IMR-90 (cell line): ENCODE results near the gene LDAH. TPM values are rescaled to one million over a fixed set of nuclear protein-coding genes. Genes with fewer than 3 reads are reported as not detected.

Experiments used
- ATAC-seq: fragments of 200-7000 bp; cut with Tn5 transposase; 2 replicates; pipeline ENCODE4 v1.9.1; 2020; ENCODE audit warnings: low read depth, mild to moderate bottlenecking, moderate library complexity
- BruUV-seq: library from RNA; stranded (reverse); fragments of 400-500 nt; replicated peaks from 2 replicates; lab custom pipeline; 2021; lab: Mats Ljungman, UMichigan
- CTCF ChIA-PET: fragments of 300-600 bp; formaldehyde crosslinking; extraction: SDS; loops from one replicate; lab custom pipeline; 2021; ENCODE audit warnings: antibody characterized with exemption; lab: Yijun Ruan, JAX
- POLR2A ChIA-PET: fragments of 300-600 bp; sonication (Branson Sonifier 250); formaldehyde crosslinking; loops from one replicate; lab custom pipeline; 2022; ENCODE audit warnings: antibody characterized with exemption; ENCODE audit not compliant: unreplicated experiment; lab: Charles Lee
- DNase-seq: peaks from one replicate; pipeline ENCODE4 v3.0.0; 2013
- H2AFZ ChIP-seq: replicated peaks from 2 replicates; pipeline ENCODE3; 2013; ENCODE audit warnings: low read length, mild to moderate bottlenecking; ENCODE audit not compliant: poor library complexity
- H2AK5ac ChIP-seq: 2 replicates; pipeline ENCODE4 v1.6.1; 2013; ENCODE audit warnings: low read depth, low read length, inconsistent platforms
- H2AK9ac ChIP-seq: replicated peaks from 2 replicates; pipeline ENCODE3; 2013; ENCODE audit warnings: mild to moderate bottlenecking, low read depth, low read length, moderate library complexity; ENCODE audit not compliant: poor library complexity
- H2BK120ac ChIP-seq: 2 replicates; pipeline ENCODE4 v1.6.1; 2013; ENCODE audit warnings: low read depth, low read length, inconsistent platforms
- H2BK15ac ChIP-seq: 3 replicates; pipeline ENCODE4 v1.6.1; 2013; ENCODE audit warnings: low read depth, low read length, inconsistent platforms
- H2BK20ac ChIP-seq: 2 replicates; pipeline ENCODE4 v1.6.1; 2013; ENCODE audit warnings: low read depth, mild to moderate bottlenecking, inconsistent platforms, low read length, moderate library complexity
- H2BK5ac ChIP-seq: 2 replicates; pipeline ENCODE4 v1.6.1; 2013; ENCODE audit warnings: mild to moderate bottlenecking, low read depth, low read length, inconsistent platforms; ENCODE audit not compliant: poor library complexity, severe bottlenecking
- H3K14ac ChIP-seq: replicated peaks from 2 replicates; pipeline ENCODE4 v1.6.1; 2013; ENCODE audit warnings: low read depth, low read length, inconsistent platforms
- H3K18ac ChIP-seq: 2 replicates; pipeline ENCODE4 v1.6.1; 2013; ENCODE audit warnings: low read depth, low read length, control low read depth
- H3K23ac ChIP-seq: 2 replicates; pipeline ENCODE4 v1.6.1; 2013; ENCODE audit warnings: low read depth, low read length, inconsistent platforms
- H3K27ac ChIP-seq: 2 replicates; pipeline ENCODE4 v1.5.1; 2013; ENCODE audit warnings: mild to moderate bottlenecking, control low read depth, low read length; ENCODE audit not compliant: insufficient read depth
- H3K27me3 ChIP-seq: 2 replicates; pipeline ENCODE4 v1.6.1; 2013; ENCODE audit warnings: low read length; ENCODE audit not compliant: control insufficient read depth, insufficient read depth
- H3K36me3 ChIP-seq: 2 replicates; pipeline ENCODE4 v1.6.1; 2013; ENCODE audit warnings: low read length, mixed read lengths; ENCODE audit not compliant: control insufficient read depth, insufficient read depth
- H3K4ac ChIP-seq: 2 replicates; pipeline ENCODE4 v1.6.1; 2013; ENCODE audit warnings: low read depth, low read length, inconsistent platforms
- H3K4me1 ChIP-seq: 2 replicates; pipeline ENCODE4 v1.6.1; 2013; ENCODE audit warnings: low read length, mixed read lengths; ENCODE audit not compliant: control insufficient read depth, insufficient read depth
- H3K4me2 ChIP-seq: 2 replicates; pipeline ENCODE4 v1.6.1; 2013; ENCODE audit warnings: low read depth, mild to moderate bottlenecking, control low read depth, low read length, moderate library complexity
- H3K4me3 ChIP-seq: 2 replicates; pipeline ENCODE4 v1.5.1; 2013; ENCODE audit warnings: low read depth, mild to moderate bottlenecking, control low read depth, low read length, moderate library complexity; ENCODE audit not compliant: insufficient read depth
- H3K56ac ChIP-seq: 2 replicates; pipeline ENCODE4 v1.6.1; 2013; ENCODE audit warnings: low read length, inconsistent platforms; ENCODE audit not compliant: insufficient read depth; ENCODE audit errors: extremely low read depth
- H3K79me1 ChIP-seq, 2 experiments: 2 replicates each; pipeline ENCODE4 v1.6.1; 2013; ENCODE audit warnings: low read length in 2 of 2, inconsistent platforms in 1 of 2, low read depth in 1 of 2
- H3K9ac ChIP-seq: 2 replicates; pipeline ENCODE4 v1.6.1; 2013; ENCODE audit warnings: low read depth, low read length, control low read depth
- H3K9me1 ChIP-seq: 2 replicates; pipeline ENCODE4 v1.6.1; 2013; ENCODE audit warnings: low read length, inconsistent platforms; ENCODE audit not compliant: insufficient read depth
- H3K9me3 ChIP-seq: 2 replicates; pipeline ENCODE4 v1.6.1; 2013; ENCODE audit warnings: low read length; ENCODE audit not compliant: control insufficient read depth, insufficient read depth
- H4K20me1 ChIP-seq: 2 replicates; pipeline ENCODE4 v1.6.1; 2013; ENCODE audit warnings: low read length, inconsistent platforms; ENCODE audit not compliant: insufficient read depth
- H4K5ac ChIP-seq: 2 replicates; pipeline ENCODE4 v1.6.1; 2013; ENCODE audit warnings: mild to moderate bottlenecking, low read depth, low read length, control low read depth
- H4K8ac ChIP-seq, 2 experiments: 2 replicates each; pipeline ENCODE4 v1.6.1; 2013; ENCODE audit warnings: low read depth in 2 of 2, low read length in 2 of 2, control low read depth in 1 of 2, inconsistent platforms in 1 of 2
- H4K91ac ChIP-seq: 2 replicates; pipeline ENCODE4 v1.6.1; 2013; ENCODE audit warnings: low read depth, low read length, inconsistent platforms; ENCODE audit not compliant: insufficient read depth
- FOS ChIP-seq: fragments of 150-350 bp; IDR thresholded peaks from 2 replicates; pipeline ENCODE4 v1.6.1; 2016; ENCODE audit warnings: low read depth, low read length
- MAZ ChIP-seq: IDR thresholded peaks from 2 replicates; pipeline ENCODE4 v1.6.1; 2012; ENCODE audit warnings: low read depth, mild to moderate bottlenecking, low read length, improper control_type of control experiment, moderate library complexity, borderline replicate concordance
- NFE2L2 ChIP-seq: fragments of 150-350 bp; IDR thresholded peaks from 2 replicates; pipeline ENCODE4 v1.6.1; 2016; ENCODE audit warnings: low read depth, mild to moderate bottlenecking, low read length
- SMC3 ChIP-seq: fragments of 150-350 bp; IDR thresholded peaks from 2 replicates; pipeline ENCODE4 v1.6.1; 2016; ENCODE audit warnings: low read depth, mild to moderate bottlenecking, antibody characterized with exemption, low read length, moderate library complexity
- WGBS, 2 experiments: methylation state at CpG; one replicate each; pipeline versions ENCODE4 v1.1.5 to v1.1.7; 2013; ENCODE audit warnings: missing lambda C conversion rate in 2 of 2; ENCODE audit not compliant: insufficient read length in 1 of 2; ENCODE audit errors: extremely low coverage in 2 of 2; 5-methylcytosine and 5-hydroxymethylcytosine counted together
- dilution Hi-C: fragments of 300-500 bp; cut with HindIII; formaldehyde crosslinking; loops from one replicate; pipeline ENCODE4 v1.14.3; 2018; ENCODE audit warnings: low sequenced_read_pairs; ENCODE audit not compliant: unreplicated experiment
- in situ Hi-C: fragments of 300-500 bp; cut with MboI; formaldehyde crosslinking; loops from 3 replicates; pipeline ENCODE4 v1.14.3; 2019; ENCODE audit warnings: low sequenced_read_pairs, inconsistent platforms, mixed read lengths
- intact Hi-C: fragments of 100-400 bp; cut with micrococcal nuclease; formaldehyde crosslinking; loops from 2 replicates; pipeline ENCODE4 v1.10.0; 2022
- polyA plus RNA-seq, 3 experiments: library from polyadenylated mRNA; depleted of rRNA; stranded (reverse); fragments of >200 nt; gene quantifications; 2 replicates each; pipeline ENCODE4 v1.2.3, GENCODE V29; 2012; ENCODE audit warnings: low replicate concordance in 1 of 3
- total RNA-seq: library from RNA; depleted of rRNA; stranded (reverse); fragments of >200 nt; gene quantifications from 2 replicates; pipeline ENCODE4 v1.2.3, GENCODE V29; 2012

LDAH gene
- total and polyA plus RNA-seq, 2 of the 4 experiments (the other 2 are of a cell fraction) = 12.1 to 31.7 TPM

GRCh38 chr2:20676353-20677215, 146.3 kb downstream of the LDAH start:
- DNase-seq = no peak
- Histone ChIP-seq H3K36me3 (peaks cover 1% of the 10 kb centered on the region; the same call in 1 of the 2 replicates), H3K9me1 (peaks cover 5% of the 10 kb centered on the region; the same call in 1 of the 2 replicates), H3K56ac (no peak overlapping the region), H3K9ac (no peak overlapping the region), H3K9me3 (no peaks in the 10 kb centered on the region; the same call in 1 of the 2 replicates), H4K5ac (no peak overlapping the region), H2BK15ac (no peak overlapping the region), H3K79me1 (no peaks in the 10 kb centered on the region), H3K23ac (no peak overlapping the region), H2AFZ (no peak overlapping the region), H3K14ac (no peak overlapping the region), H2AK9ac (no peak overlapping the region), H4K20me1 (no peaks in the 10 kb centered on the region), H4K8ac (no peak overlapping the region), H2AK5ac (no peak overlapping the region), H2BK5ac (no peak overlapping the region), H3K4ac (no peak overlapping the region), H3K18ac (no peak overlapping the region), H3K27me3 (peaks cover 14% of the 10 kb centered on the region), H3K27ac (no peak overlapping the region), H2BK120ac (no peak overlapping the region), H3K4me1 (peaks cover 7% of the 10 kb centered on the region; the same call in 1 of the 2 replicates), H4K91ac (no peak overlapping the region), H3K4me3 (no peak overlapping the region), H2BK20ac (no peak overlapping the region), H3K4me2 (no peak overlapping the region)
- no peak for ATAC-seq
- ChIA-PET POLR2A (no interaction called here), CTCF (interaction anchor here (0.5 to 2.8 kb wide), 8 partner anchors 8 to 196 kb away, joined by 3 to 14 read pairs (median 4); no protein-coding TSS in a partner anchor)
- intact Hi-C loops = no loop called here
- TF ChIP-seq MAZ (no peak), NFE2L2 (no peak), SMC3 (no peak), FOS (no peak)
- WGBS, 2 experiments = 95% methylated on average over 6 of the region's 12 CpGs; no CpG with 5 or more reads in 1 of the 2 experiments
- BruUV-seq = no TSS peak
- in situ Hi-C loops = no loop called here
- dilution Hi-C loops = loop anchor here (25.0 kb wide), 1 partner anchor 261 kb away; no protein-coding TSS in a partner anchor
